ENCODE measurements around the gene YWHAG.
"Not testable (repeated sequence)": the region's sequence is repeated elsewhere in the genome, so short reads cannot be mapped to it uniquely, and the experiment has no call there.

YWHAG gene

DNA sequence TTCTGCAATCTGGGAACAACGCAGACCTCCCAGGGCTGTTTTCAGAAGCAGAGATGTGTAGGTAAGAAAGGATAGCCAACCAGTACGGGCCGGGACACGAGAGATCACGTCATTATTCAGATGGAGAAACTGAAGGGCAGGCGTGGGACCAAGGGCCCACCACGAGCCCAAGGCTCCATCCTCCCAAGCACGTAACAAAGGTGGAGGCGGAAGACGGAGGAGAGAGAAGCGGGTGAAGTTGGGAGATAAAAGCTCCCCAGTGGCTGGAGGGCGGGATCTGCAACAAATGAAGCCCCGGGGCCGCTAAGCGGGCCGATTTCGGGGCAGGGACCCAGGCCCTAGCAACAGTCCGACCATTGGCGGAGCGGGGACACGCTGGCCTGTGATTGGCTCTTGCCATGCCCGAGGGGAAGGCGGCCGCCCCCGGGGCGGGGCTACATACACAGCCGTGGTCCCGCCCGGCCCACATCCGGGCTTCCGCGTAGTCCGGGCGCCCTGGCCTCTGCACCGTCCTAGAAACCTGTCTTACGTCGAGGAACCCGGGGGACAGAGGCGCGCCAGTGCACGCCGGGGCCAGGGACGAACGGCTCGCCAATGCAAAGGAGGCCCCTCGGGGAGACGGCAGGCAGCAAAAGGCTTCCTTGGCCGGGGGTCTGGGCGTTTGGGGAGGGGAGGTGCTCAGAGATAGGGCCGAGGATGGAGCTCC lies 40.9 kb downstream of the YWHAG start:
- DNase-seq: peak; percentile 97

DNA sequence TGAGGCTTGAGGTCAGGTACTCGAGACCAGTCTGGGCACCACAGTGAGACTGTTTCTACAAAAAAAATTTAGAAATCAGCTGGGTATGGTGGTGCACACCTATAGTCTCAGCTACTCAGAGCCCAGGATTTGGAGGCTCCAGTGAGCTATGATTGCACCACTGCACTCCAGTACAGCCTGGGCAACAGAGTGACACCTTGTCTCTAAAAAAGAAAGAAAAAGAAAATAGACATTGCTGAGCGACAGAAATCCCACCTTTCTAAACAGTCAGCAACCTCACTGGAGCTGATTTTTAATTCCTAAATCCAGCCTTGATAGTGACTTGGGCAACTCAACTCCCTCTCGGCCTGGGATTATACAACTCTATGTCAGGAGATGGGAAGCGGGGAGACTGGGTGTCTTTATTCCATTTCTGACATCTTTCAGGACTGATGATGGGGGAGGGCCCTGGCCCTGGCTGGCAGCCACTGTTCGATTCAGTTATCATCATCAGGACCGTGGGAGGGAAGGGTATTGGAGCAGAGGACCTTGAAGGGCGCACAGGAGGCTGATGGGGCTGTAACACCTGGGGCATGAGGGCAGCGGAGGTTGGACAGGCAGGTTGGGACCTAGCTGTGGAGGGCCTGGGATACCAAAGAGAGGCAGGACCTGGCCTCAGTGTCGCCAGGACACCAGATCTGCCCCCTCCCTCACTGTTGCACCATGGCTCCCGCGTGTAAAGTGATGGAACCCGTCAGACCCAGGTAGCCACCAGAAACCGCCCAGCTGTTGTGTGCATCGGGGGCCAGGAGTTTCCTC lies 41.6 kb downstream of the YWHAG start:
- peak; percentile 15 for DNase-seq

DNA sequence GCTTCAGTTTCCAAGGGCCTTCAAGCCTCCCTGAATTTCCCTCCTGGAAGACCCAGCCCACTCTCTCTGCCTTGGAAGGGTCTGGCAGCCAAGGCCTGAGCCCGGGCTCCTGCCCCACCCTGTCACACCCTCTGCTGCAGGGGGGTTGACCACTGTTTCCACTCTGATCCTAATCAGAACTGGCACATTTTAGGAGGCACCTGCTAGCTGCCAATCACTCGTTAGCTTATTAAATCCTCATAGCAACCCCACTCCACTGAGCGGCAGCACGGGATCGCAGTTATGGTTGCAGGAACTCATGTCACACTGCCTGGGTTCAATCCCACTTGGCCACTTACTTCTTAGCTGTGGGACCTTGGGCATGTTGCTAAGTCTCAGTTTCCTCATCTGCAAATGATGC lies 43.4 kb downstream of the YWHAG start:
- DNase-seq: no peak

DNA sequence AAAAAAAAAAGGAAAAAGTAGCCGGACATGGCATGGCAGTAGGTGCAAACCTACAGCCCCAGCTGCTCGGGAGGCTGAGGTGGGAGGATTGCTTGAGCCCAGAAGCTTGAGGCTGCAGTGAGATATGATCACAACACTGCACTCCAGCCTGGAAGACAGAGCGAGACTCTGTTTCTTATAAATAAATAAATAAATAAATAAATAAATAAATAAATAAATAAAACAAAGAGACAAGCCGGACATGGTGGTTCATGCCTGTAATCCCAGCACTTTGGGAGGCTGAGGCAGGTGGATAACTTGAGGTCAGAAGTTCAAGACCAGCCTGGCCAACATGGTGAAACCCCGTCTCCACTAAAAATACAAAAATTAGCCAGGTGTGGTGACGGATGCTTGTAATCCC lies 44.1 kb downstream of the YWHAG start:
- not testable (repeated sequence) for DNase-seq

DNA sequence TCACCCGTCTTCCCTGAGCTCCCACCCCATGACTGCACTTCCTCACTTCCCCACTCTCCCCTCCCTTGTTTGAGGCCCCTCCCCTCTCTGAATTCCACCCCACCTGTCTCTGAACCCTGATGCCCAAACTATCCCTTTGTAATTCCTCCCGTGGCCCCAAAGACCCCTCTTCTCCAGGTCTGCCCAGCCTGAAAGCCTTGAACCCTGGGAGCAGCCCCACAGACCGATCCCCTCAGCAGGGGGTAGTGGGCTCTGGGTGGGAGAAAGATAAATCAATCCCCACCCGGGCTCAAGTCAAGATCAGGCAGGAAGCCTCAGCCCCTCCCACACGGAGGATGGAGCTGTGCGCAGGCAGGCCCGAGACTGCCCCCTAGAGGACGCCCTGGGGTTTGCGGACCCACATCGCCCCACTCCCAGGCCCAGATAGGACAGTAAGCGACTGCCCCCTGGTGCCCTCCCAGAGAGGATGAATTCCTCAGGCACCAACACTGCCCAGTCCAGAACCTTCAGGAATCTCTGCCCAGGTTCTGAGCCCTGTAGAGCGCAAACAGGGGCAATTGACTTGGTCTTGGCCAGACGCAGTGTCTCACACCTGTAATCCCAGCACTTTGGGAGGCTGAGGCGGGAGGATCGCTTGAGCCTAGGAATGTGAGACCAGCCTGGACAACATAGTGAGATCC lies 44.6 kb downstream of the YWHAG start:
- peak; percentile 98 for DNase-seq

DNA sequence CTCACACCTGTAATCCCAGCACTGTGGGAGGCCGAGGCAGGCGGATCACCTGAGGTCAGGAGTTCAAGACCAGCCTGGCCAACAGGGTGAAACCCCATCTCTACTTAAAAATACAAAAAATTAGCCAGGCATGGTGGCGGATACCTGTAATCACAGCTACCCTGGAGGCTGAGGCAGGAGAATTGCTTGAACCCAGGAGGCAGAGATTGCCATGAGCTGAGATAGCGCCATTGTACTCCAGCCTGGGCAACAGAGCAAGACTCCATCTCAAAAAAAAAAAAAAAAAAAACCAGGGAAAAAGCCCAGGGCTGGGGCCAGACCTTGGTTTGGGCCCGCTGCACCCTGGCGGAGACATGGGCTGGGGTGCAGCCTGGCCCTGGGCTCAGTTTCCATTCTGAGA lies 47.0 kb downstream of the YWHAG start:
- DNase-seq: not testable (repeated sequence)

DNA sequence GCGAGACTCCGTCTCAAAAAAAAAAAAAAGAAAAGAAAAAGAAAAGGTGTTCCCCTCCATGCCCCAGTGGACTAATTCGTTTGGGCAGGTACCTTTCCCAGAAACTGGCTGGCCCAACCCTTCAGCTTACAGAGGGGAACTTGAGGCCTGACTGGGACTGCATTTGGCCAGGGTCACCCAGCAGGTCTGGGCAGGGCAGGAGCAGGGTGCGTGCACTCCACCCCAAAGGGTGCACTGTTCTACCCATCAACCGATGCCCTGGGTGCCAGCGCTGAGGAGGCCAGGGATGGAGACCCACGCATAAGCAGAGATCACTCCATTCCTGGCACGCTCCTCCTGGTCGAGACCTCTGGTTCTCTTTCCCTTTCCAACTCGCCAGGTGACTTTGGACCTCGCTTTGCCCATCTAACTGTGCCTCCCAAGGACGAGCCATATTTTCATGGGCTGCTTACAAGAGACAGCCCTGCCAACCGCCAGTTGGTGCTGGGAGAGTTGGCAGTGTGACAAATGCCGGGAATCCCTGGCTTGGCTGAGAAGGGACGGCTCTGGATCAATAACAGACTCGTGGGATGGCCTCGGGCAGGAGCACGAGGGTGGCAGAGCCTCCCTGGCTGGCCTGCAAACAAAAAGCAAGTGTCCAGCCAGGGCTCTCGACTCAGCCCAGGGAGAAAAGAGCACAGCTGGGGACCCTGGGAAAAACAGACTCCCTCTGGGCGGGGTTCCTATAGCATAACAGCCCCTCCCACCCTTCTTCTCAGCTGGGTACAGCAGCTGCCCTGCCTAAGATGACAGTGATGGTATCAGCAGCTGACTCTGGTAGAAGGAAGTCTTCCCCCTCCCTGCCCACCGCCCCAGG lies 48.5 kb downstream of the YWHAG start:
- no peak for DNase-seq

DNA sequence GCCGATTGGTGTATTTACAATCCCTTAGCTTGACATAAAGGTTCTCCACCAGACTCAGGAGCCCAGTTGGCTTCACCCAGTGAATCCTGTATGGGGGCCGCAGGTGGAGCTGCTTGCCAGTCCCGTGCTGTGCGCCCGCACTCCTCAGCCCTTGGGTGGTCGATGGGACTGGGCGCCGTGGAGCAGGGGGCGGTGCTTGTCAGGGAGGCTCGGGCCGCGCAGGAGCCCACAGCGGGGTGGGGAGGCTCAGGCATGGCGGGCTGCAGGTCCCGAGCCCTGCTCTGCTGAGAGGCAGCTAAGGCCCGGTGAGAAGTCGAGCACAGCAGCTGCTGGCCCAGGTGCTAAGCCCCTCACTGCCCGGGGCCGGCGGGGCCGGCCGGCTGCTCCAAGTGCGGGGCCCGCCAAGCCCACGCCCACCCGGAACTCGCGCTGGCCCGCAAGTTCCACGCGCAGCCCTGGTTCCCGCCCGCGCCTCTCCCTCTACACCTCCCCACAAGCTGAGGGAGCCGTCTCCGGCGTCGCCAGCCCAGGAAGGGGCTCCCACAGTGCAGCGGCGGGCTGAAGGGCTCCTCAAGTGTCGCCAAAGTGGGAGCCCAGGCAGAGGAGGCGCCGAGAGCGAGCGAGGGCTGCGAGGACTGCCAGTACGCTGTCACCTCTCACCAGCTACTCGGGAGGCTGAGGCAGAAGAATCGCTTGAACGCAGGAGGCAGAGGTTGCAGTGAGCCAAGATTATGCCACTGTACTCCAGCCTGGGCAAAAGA lies 49.3 kb downstream of the YWHAG start:
- not testable (repeated sequence) for DNase-seq

DNA sequence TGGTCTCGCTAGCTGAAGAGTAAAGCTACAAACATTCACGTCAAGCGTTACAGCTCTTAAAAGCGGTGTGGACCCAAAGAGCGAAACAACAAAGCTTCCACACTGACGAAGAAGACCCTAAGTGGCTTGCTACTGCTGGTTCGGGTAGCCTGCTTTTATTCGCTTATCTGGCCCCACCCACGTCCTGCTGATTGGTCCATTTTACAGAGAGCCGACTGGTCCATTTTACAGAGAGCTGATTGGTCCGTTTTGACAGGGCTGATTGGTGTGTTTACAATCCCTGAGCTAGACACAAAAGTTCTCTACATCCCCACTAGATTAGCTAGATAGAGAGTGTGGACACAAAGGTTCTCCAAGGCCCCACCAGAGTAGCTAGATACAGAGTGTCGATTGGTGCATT lies 49.9 kb downstream of the YWHAG start:
- not testable (repeated sequence) for DNase-seq

DNA sequence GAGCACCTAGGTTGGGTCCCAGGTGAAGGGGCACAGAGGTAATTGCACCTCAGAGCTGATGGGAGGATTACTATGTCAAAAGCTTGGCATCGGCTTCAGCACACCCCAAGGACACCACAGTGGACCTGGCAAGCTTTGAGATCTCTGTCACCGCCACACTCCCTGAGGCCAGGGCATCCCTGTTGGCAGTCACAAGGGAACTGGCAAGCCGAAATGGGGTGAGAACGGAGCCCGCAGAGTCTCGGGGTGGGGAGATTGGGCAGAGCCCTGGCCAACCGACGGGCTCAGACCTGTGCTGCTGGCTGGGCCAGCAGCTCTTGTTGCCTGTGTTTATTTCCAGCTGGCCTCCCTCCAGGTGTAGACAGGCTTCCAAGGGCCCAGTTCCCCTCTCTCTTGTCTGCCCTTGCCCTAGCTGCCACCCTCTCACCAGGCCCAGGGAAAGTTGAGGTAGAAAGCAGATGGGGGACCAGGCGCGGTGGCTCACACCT lies 53.9 kb downstream of the YWHAG start:
- DNase-seq: no peak

DNA sequence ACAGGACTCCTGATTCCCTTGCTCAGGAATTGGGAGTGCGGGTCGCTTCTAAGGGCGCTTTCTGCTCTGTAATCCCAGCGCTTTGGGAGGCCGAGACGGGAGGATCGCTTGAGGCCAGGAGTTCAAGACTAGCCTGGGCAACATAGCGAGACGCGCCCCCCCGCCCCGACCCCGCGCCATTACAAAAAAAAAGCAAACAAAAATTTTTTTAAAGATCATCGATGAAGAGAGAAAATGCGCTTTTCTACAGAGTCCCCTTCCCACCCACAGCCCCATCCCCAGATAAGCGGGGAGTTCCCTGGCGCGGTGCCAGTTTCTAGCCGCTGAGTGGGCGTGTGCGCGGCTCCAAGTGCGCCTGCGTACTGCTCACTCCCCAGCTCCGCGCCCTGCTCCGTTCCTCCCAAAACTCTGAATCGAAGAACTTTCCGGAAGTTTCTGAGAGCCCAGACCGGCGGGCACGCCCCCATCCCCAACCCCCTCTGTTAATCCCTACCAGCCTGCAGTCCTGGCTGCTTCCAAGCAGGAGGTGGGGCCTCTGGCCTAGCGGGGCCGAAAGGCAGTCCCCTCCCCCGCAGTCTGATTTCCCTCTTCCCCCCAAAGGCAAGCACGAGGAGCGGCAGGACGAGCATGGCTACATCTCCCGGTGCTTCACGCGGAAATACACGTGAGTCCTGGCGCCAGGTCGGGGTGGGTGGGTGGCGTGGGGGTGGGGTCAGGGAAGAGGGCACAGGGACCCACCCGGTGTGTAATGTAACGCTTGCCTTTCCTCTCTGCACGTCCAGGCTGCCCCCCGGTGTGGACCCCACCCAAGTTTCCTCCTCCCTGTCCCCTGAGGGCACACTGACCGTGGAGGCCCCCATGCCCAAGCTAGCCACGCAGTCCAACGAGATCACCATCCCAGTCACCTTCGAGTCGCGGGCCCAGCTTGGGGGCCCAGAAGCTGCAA lies 55.3 kb downstream of the YWHAG start:
- peak; percentile 80 for DNase-seq

DNA sequence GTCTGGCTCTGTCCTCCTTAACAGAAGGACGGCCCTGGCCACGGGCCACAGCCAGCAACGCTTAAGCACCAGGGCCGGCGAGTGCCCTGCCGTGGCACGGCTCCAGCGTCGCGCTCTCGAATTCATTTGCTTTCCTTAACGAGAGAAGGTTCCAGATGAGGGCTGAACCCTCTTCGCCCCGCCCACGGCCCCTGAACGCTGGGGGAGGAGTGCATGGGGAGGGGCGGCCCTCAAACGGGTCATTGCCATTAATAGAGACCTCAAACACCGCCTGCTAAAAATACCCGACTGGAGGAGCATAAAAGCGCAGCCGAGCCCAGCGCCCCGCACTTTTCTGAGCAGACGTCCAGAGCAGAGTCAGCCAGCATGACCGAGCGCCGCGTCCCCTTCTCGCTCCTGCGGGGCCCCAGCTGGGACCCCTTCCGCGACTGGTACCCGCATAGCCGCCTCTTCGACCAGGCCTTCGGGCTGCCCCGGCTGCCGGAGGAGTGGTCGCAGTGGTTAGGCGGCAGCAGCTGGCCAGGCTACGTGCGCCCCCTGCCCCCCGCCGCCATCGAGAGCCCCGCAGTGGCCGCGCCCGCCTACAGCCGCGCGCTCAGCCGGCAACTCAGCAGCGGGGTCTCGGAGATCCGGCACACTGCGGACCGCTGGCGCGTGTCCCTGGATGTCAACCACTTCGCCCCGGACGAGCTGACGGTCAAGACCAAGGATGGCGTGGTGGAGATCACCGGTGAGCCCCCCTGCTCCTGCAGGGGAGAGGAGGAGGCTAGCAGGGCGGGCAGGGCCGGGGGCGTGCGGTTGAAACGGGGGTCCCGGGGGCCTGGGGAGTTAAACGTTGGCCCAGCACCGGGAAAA lies 56.2 kb downstream of the YWHAG start, which contains the start of gene HSPB1:
Gene HSPB1, plus strand, starts transcription at position 327 of the 855 bp plus-strand sequence. Its CDS starts 40 bp downstream, at position 367.
- DNase-seq: peak; percentile 65

DNA sequence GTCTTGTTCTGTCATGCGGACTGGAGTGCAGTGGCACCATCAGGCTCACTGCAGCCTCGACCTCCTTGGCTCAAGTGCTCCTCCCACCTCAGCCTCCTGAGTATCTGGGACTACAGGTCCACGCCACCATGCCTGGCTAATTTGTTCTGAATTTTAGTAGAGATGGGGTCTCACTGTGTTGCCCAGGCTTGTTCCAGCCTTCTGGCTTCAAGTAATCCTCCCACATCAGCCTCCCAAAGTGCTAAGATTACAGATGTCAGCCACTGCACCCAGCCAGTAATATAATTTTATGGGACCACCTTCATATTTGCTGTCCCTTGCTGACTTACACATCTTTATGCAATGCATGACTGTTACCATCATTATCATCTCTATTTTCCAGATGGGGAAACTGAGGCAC lies 57.8 kb downstream of the YWHAG start:
- DNase-seq: no peak

DNA sequence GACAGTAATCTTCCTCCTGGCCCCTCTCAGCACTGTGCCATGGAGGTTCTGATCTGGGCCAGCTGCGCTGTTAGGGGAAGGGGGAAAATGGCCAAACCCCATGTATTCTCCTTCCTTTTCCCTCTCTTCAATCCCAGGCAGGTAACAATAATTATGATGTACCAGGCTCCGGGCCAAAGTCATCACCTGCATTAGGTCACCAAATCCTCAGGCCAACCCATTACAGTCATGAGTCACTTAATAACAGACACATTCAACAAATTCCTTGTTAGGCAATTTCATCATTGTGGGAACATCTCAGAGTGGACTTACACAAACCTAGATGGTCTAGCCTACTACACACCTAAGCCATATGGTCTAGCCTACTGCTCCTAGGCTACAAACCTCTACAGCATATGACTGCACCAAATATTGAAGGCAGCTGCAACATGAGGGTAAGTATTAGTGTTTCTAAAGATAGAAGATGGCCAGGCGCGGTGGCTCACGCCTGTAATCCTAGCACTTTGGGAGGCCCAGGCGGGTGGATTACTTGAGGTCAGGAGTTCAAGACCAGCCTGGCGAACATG lies 58.5 kb downstream of the YWHAG start:
- no peak for DNase-seq

DNA sequence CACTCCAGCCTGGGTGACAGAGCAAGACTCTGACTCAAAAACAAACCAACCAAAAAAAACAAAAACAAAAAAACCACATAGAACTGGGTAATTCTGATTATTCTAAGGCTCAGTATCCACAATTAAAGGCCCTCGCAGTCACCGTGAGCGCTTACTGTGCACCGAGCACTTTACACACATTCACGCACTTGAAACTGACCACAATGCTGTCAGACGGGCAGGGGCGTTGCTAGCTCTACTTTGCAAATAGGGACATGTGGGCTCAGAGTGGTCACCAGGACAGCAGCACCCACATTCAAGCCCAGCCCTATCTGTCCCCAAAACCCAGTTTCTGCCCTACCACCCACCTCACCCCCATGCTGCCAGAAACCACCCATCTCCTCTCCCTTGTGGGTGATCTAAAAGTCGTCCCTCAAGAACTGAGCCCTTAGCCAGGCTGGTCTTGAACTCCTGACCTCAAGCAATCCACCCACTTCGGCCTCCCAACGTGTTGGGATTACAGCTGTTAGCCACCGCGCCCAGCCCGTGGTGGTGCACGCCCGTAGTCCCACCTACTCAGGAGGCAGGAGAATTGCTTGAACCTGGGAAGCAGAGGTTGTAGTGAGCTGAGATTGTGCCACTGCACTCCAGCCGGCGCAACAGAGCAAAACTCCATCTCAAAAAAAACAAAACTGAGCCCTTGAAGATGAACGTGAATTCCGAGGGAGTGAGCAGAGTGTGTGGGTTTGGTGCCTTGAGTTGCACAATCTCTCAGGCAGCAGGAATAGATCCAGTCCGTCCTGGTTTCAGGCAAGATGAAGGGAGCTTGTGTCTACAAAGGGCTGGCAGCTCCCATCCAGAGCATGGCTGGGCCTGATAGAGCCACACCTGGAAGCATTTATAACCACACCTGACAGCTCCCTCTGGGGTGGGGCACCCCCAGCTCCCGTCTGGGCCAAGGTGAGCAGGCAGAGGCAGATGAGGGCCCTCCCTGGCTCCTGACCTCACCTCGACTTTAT lies 61.7 kb downstream of the YWHAG start:
- no peak for DNase-seq

DNA sequence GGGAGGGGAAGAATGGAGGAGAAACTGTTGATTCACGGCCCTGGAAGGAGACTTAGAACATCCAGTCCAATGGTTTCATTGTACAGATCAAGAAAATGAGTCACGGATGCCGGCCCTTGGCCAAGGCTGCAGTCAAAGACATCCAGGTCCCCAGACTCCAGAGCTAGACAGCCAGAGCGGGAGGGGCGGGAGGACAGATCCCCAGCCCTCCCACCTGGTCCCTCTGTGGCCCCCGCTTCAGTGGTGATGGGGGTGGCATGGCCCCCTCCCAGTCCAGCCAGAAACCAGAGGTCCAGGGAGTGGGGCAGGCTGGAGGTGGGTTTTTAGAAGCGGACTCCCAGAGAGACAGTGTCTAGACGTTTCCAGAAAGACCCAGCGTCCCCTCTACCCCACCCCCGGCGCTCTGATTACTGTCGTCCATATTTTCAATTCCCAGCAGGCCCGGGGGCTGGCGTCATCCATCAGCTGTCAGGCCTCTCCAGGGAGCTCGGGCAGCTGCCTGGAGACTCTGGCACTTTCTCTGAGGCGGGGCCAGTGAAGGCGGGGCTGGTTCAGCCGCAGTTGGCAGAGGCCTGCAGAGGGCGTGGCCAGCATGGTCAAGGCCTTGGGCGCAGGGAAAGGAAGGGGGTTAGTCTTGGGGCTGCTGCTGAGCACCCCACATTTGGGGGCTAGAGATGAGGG lies 64.3 kb downstream of the YWHAG start:
- DNase-seq: peak; percentile 35

DNA sequence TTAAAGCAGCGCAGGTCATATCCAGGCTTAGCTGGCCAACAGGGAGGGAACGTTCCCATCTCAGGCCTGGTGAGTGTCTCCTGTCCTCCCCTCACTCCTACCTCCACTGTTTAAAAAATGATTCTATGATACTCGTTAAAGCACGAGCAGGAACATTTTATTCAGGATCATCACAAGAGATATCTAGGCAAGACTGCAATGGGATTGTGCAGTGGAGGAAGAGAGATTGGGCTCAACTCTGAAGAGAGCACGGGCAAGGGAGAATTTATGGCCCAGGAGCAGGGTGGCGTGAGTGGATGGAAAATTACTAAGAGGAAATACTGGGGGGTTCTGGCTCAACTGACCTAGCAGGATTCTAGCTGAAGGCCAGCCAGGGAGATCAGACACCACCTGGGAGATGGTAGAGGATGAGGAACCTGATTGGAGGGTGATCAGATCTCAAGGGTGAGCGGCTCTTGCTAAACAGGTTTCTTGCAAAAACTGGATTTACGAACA lies 65.3 kb downstream of the YWHAG start:
- no peak for DNase-seq
